ENCODE measurements around the gene PLXNB1.

The PLXNB1 gene

GRCh38 chr3:48415251-48415953 lies 14.5 kb downstream of the PLXNB1 start:
- Histone ChIP-seq H3K4me1 (ENCODE audit: control insufficient read depth, insufficient read depth, low read length) (no peaks in the 10 kb centered on the region), H3K9ac (ENCODE audit: low read depth, low read length) (no peak overlapping the region), H3K27me3 (ENCODE audit: control insufficient read depth, insufficient read depth, low read length) (no peaks in the 10 kb centered on the region), H3K36me3 (ENCODE audit: control insufficient read depth, insufficient read depth, low read length) (peaks cover 99% of the 10 kb centered on the region), H3K27ac (ENCODE audit: low read depth, low read length) (no peak overlapping the region), H3K4me3 (ENCODE audit: low read depth, low read length) (no peak overlapping the region), H3K9me3 (ENCODE audit: control insufficient read depth, insufficient read depth, low read length) (no peaks in the 10 kb centered on the region)

- Histone ChIP-seq H3K27ac (ENCODE audit: low read depth, low read length) (no peak overlapping the region), H3K9me3 (ENCODE audit: control insufficient read depth, insufficient read depth, low read length) (no peaks in the 10 kb centered on the region), H3K9ac (ENCODE audit: low read depth, low read length) (no peak overlapping the region), H3K27me3 (ENCODE audit: control insufficient read depth, insufficient read depth, low read length) (no peaks in the 10 kb centered on the region), H3K4me1 (ENCODE audit: control insufficient read depth, insufficient read depth, low read length) (no peaks in the 10 kb centered on the region), H3K4me3 (ENCODE audit: low read depth, low read length) (no peak overlapping the region), H3K36me3 (ENCODE audit: control insufficient read depth, insufficient read depth, low read length) (peaks cover 99% of the 10 kb centered on the region)
Observed at GRCh38 chr3:48414376-48415250, 15.3 kb downstream of the PLXNB1 start.

- Histone ChIP-seq H3K9ac (ENCODE audit: low read depth, low read length) (no peak overlapping the region), H3K9me3 (ENCODE audit: control insufficient read depth, insufficient read depth, low read length) (no peaks in the 10 kb centered on the region), H3K27ac (ENCODE audit: low read depth, low read length) (no peak overlapping the region), H3K36me3 (ENCODE audit: control insufficient read depth, insufficient read depth, low read length) (peaks cover 99% of the 10 kb centered on the region), H3K4me3 (ENCODE audit: low read depth, low read length) (no peak overlapping the region), H3K27me3 (ENCODE audit: control insufficient read depth, insufficient read depth, low read length) (no peaks in the 10 kb centered on the region), H3K4me1 (ENCODE audit: control insufficient read depth, insufficient read depth, low read length) (no peaks in the 10 kb centered on the region)
Observed at GRCh38 chr3:48413611-48414010, 16.3 kb downstream of the PLXNB1 start.

- Histone ChIP-seq H3K36me3 (ENCODE audit: control insufficient read depth, insufficient read depth, low read length) (peaks cover 99% of the 10 kb centered on the region), H3K9me3 (ENCODE audit: control insufficient read depth, insufficient read depth, low read length) (no peaks in the 10 kb centered on the region), H3K9ac (ENCODE audit: low read depth, low read length) (no peak overlapping the region), H3K4me1 (ENCODE audit: control insufficient read depth, insufficient read depth, low read length) (no peaks in the 10 kb centered on the region), H3K27me3 (ENCODE audit: control insufficient read depth, insufficient read depth, low read length) (no peaks in the 10 kb centered on the region), H3K27ac (ENCODE audit: low read depth, low read length) (no peak overlapping the region), H3K4me3 (ENCODE audit: low read depth, low read length) (no peak overlapping the region)
Observed at GRCh38 chr3:48413086-48413485, 16.8 kb downstream of the PLXNB1 start.

GRCh38 chr3:48412375-48413001 lies 17.4 kb downstream of the PLXNB1 start:
- no peak overlapping the region for H3K9ac ChIP-seq (ENCODE audit: low read depth, low read length)
- peaks cover 98% of the 10 kb centered on the region for H3K36me3 ChIP-seq (ENCODE audit: control insufficient read depth, insufficient read depth, low read length)
- H3K4me1 ChIP-seq (ENCODE audit: control insufficient read depth, insufficient read depth, low read length), result no peaks in the 10 kb centered on the region
- H3K9me3 ChIP-seq (ENCODE audit: control insufficient read depth, insufficient read depth, low read length), result no peaks in the 10 kb centered on the region
- H3K27me3 ChIP-seq (ENCODE audit: control insufficient read depth, insufficient read depth, low read length), result no peaks in the 10 kb centered on the region
- no peak overlapping the region for H3K27ac ChIP-seq (ENCODE audit: low read depth, low read length)
- H3K4me3 ChIP-seq (ENCODE audit: low read depth, low read length), result no peak overlapping the region

GRCh38 chr3:48411606-48412374 lies 18.1 kb downstream of the PLXNB1 start:
- Histone ChIP-seq H3K27me3 (ENCODE audit: control insufficient read depth, insufficient read depth, low read length) (no peaks in the 10 kb centered on the region), H3K4me3 (ENCODE audit: low read depth, low read length) (no peak overlapping the region), H3K9me3 (ENCODE audit: control insufficient read depth, insufficient read depth, low read length) (no peaks in the 10 kb centered on the region), H3K9ac (ENCODE audit: low read depth, low read length) (no peak overlapping the region), H3K4me1 (ENCODE audit: control insufficient read depth, insufficient read depth, low read length) (no peaks in the 10 kb centered on the region), H3K27ac (ENCODE audit: low read depth, low read length) (no peak overlapping the region), H3K36me3 (ENCODE audit: control insufficient read depth, insufficient read depth, low read length) (peaks cover 98% of the 10 kb centered on the region)

GRCh38 chr3:48411041-48411588 lies 18.8 kb downstream of the PLXNB1 start:
- no peak overlapping the region for H3K9ac ChIP-seq (ENCODE audit: low read depth, low read length)
- no peak overlapping the region for H3K4me3 ChIP-seq (ENCODE audit: low read depth, low read length)
- no peaks in the 10 kb centered on the region for H3K27me3 ChIP-seq (ENCODE audit: control insufficient read depth, insufficient read depth, low read length)
- H3K9me3 ChIP-seq (ENCODE audit: control insufficient read depth, insufficient read depth, low read length), result no peaks in the 10 kb centered on the region
- peaks cover 98% of the 10 kb centered on the region for H3K36me3 ChIP-seq (ENCODE audit: control insufficient read depth, insufficient read depth, low read length)
- H3K4me1 ChIP-seq (ENCODE audit: control insufficient read depth, insufficient read depth, low read length), result no peaks in the 10 kb centered on the region
- no peak overlapping the region for H3K27ac ChIP-seq (ENCODE audit: low read depth, low read length)

GRCh38 chr3:48410205-48411040 lies 19.5 kb downstream of the PLXNB1 start:
- H3K36me3 ChIP-seq (ENCODE audit: control insufficient read depth, insufficient read depth, low read length), result peaks cover 98% of the 10 kb centered on the region
- H3K27me3 ChIP-seq (ENCODE audit: control insufficient read depth, insufficient read depth, low read length), result no peaks in the 10 kb centered on the region
- H3K9me3 ChIP-seq (ENCODE audit: control insufficient read depth, insufficient read depth, low read length), result no peaks in the 10 kb centered on the region
- H3K9ac ChIP-seq (ENCODE audit: low read depth, low read length), result no peak overlapping the region
- no peak overlapping the region for H3K27ac ChIP-seq (ENCODE audit: low read depth, low read length)
- H3K4me3 ChIP-seq (ENCODE audit: low read depth, low read length), result no peak overlapping the region
- no peaks in the 10 kb centered on the region for H3K4me1 ChIP-seq (ENCODE audit: control insufficient read depth, insufficient read depth, low read length)

- H3K4me3 ChIP-seq (ENCODE audit: low read depth, low read length), result no peak overlapping the region
- no peaks in the 10 kb centered on the region for H3K9me3 ChIP-seq (ENCODE audit: control insufficient read depth, insufficient read depth, low read length)
- H3K27ac ChIP-seq (ENCODE audit: low read depth, low read length), result no peak overlapping the region
- H3K4me1 ChIP-seq (ENCODE audit: control insufficient read depth, insufficient read depth, low read length), result no peaks in the 10 kb centered on the region
- H3K9ac ChIP-seq (ENCODE audit: low read depth, low read length), result no peak overlapping the region
- H3K27me3 ChIP-seq (ENCODE audit: control insufficient read depth, insufficient read depth, low read length), result no peaks in the 10 kb centered on the region
- peaks cover 98% of the 10 kb centered on the region for H3K36me3 ChIP-seq (ENCODE audit: control insufficient read depth, insufficient read depth, low read length)
Observed at GRCh38 chr3:48409291-48410201, 20.3 kb downstream of the PLXNB1 start.
